ENCODE results near the gene TBX10. TPM values are rescaled to one million over a fixed set of nuclear protein-coding genes. Genes with fewer than 3 reads are reported as not detected.

The TBX10 gene
- polyA plus RNA-seq, 1 of the 3 experiments (the other 2 are of a cell fraction) = not detected

DNA sequence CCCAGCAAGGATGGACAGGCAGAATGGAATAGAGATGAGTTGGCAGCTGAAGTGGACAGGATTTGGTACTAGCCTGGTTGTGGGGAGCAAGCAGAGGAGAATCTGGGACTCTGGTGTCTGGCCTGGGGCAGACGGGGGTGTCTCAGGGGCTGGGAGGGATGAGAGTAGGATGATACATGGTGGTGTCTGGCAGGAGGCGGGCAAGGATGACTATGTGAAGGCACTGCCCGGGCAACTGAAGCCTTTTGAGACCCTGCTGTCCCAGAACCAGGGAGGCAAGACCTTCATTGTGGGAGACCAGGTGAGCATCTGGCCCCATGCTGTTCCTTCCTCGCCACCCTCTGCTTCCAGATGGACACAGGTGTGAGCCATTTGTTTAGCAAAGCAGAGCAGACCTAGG, 53.7 kb downstream of the TBX10 start:
- TF ChIP-seq GABPA (IDR thresholded peaks at IDR 0.05; ENCODE audit: low read depth) (no peak), CTCF (IDR thresholded peaks at IDR 0.05) (no peak), JUND (IDR thresholded peaks at IDR 0.05) (no peak)
- 75% methylated on average over 2 of the region's 4 CpGs for WGBS (ENCODE audit: low lambda C conversion rate)
- Histone ChIP-seq H3K4me1 (ENCODE audit: control insufficient read depth in 1 of 2, insufficient read depth in 2 of 2, low read depth in 1 of 2, low read length in 1 of 2) (peaks cover 10 to 14% of the 10 kb centered on the region in 2 experiments; a peak in 3 of 4 replicates), H3K27ac (ENCODE audit: low read depth in 2 of 2, low read length in 1 of 2) (no peak overlapping the region), H3K4me3 (ENCODE audit: low read depth in 2 of 2, low read length in 1 of 2) (no peak overlapping the region), H3K9ac (no peak overlapping the region), H4K20me1 (ENCODE audit: insufficient read depth) (peaks cover 20% of the 10 kb centered on the region), H3K9me3 (no peaks in the 10 kb centered on the region), H3K27me3 (ENCODE audit: insufficient read depth) (no peaks in the 10 kb centered on the region), H3K9me2 (no peaks in the 10 kb centered on the region), H3F3A (replicated peaks; ENCODE audit: insufficient read depth) (peaks cover 16% of the 10 kb centered on the region), H3K79me2 (ENCODE audit: insufficient read depth) (peaks cover 27% of the 10 kb centered on the region), H3K36me3 (replicated peaks in 1 of 2; ENCODE audit: control insufficient read depth in 1 of 2, insufficient read depth in 2 of 2, low read length in 1 of 2) (peaks cover 13 to 24% of the 10 kb centered on the region in 2 experiments), H2AFZ (ENCODE audit: low read depth) (no peak overlapping the region), H3K4me2 (no peak overlapping the region)
- DNase-seq = no peak
- POLR2A ChIA-PET = no interaction called here
- CTCF ChIA-PET = interaction anchor here (3.7 to 5.8 kb wide), 2 partner anchors 14 to 29 kb away, joined by 24 to 43 read pairs; no protein-coding TSS in a partner anchor

DNA sequence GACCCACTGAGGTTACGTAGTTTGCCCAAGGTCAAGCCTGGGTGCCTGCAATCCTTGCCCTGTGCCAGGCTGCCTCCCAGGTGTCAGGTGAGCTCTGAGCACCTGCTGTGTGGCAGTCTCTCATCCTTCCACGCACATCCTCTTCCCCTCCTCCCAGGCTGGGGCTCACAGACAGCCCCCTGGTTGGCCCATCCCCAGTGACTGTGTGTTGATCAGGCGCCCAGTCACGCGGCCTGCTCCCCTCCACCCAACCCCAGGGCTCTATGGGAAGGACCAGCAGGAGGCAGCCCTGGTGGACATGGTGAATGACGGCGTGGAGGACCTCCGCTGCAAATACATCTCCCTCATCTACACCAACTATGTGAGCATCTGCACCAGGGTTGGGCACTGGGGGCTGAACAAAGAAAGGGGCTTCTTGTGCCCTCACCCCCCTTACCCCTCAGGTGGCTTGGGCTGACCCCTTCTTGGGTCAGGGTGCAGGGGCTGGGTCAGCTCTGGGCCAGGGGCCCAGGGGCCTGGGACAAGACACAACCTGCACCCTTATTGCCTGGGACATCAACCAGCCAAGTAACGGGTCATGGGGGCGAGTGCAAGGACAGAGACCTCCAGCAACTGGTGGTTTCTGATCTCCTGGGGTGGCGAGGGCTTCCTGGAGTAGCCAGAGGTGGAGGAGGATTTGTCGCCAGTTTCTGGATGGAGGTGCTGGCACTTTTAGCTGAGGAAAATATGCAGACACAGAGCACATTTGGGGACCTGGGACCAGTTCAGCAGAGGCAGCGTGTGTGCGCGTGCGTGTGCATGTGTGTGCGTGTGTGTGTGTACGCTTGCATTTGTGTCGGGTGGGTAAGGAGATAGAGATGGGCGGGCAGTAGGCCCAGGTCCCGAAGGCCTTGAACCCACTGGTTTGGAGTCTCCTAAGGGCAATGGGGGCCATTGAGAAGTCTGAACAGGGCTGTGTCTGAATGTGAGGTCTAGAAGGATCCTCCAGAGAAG, 54.4 kb downstream of the TBX10 start:
- H3K9me3 ChIP-seq = no peaks in the 10 kb centered on the region
- H3K4me1 ChIP-seq (ENCODE audit: control insufficient read depth in 1 of 2, insufficient read depth in 2 of 2, low read depth in 1 of 2, low read length in 1 of 2) = peaks cover 10 to 14% of the 10 kb centered on the region in 2 experiments; a peak in 3 of 4 replicates
- H3K79me2 ChIP-seq (ENCODE audit: insufficient read depth) = peaks cover 27% of the 10 kb centered on the region
- peak; percentile 53 for DNase-seq
- WGBS (ENCODE audit: low lambda C conversion rate) = 98% methylated on average over 15 of the region's 21 CpGs
- POLR2A ChIA-PET = interaction anchor here (1.1 to 1.9 kb wide), 2 partner anchors 23 to 45 kb away, joined by 3 to 9 read pairs; partner anchors contain the start of gene NUDT8
- peak overlapping the region in 1 of 2 experiments; percentile 61; a peak in 2 of 4 replicates for H3K27ac ChIP-seq (ENCODE audit: low read depth in 2 of 2, low read length in 1 of 2)
- peak overlapping the region; percentile 95 for H3K4me2 ChIP-seq
- no peaks in the 10 kb centered on the region for H3K9me2 ChIP-seq
- CTCF ChIA-PET = interaction anchor here (1.1 to 5.8 kb wide), 4 partner anchors 10 to 44 kb away, joined by 7 to 43 read pairs (median 20); partner anchors contain the start of gene NUDT8
- peak overlapping the region; percentile 98 for H3K9ac ChIP-seq
- no peaks in the 10 kb centered on the region for H3K27me3 ChIP-seq (ENCODE audit: insufficient read depth)
- H3K36me3 ChIP-seq (replicated peaks in 1 of 2; ENCODE audit: control insufficient read depth in 1 of 2, insufficient read depth in 2 of 2, low read length in 1 of 2) = peaks cover 13 to 24% of the 10 kb centered on the region in 2 experiments
- peaks cover 20% of the 10 kb centered on the region for H4K20me1 ChIP-seq (ENCODE audit: insufficient read depth)
- H3K4me3 ChIP-seq (ENCODE audit: low read depth in 2 of 2, low read length in 1 of 2) = peak overlapping the region; percentile 68 to 77
- TF ChIP-seq GABPA (IDR thresholded peaks at IDR 0.05; ENCODE audit: low read depth) = no peak
- no peak overlapping the region for H2AFZ ChIP-seq (ENCODE audit: low read depth)
- H3F3A ChIP-seq (replicated peaks; ENCODE audit: insufficient read depth) = peaks cover 16% of the 10 kb centered on the region

GRCh38 chr11:67584205-67584880, 55.2 kb downstream of the TBX10 start:
- Histone ChIP-seq H3K9me3 (no peaks in the 10 kb centered on the region), H3K79me2 (ENCODE audit: insufficient read depth) (peaks cover 27% of the 10 kb centered on the region), H3K27ac (ENCODE audit: low read depth in 2 of 2, low read length in 1 of 2) (peak overlapping the region; percentile 61 to 84; a peak in 3 of 4 replicates), H3K4me3 (ENCODE audit: low read depth in 2 of 2, low read length in 1 of 2) (peak overlapping the region; percentile 68 to 77), H3F3A (replicated peaks; ENCODE audit: insufficient read depth) (peaks cover 14% of the 10 kb centered on the region), H3K27me3 (ENCODE audit: insufficient read depth) (no peaks in the 10 kb centered on the region), H3K9ac (peak overlapping the region; percentile 98), H2AFZ (ENCODE audit: low read depth) (peak overlapping the region; percentile 74; the same call in 1 of the 2 replicates), H3K4me2 (peak overlapping the region; percentile 95), H4K20me1 (ENCODE audit: insufficient read depth) (peaks cover 20% of the 10 kb centered on the region), H3K4me1 (ENCODE audit: control insufficient read depth in 1 of 2, insufficient read depth in 2 of 2, low read depth in 1 of 2, low read length in 1 of 2) (peaks cover 10 to 14% of the 10 kb centered on the region in 2 experiments; a peak in 3 of 4 replicates), H3K36me3 (replicated peaks in 1 of 2; ENCODE audit: control insufficient read depth in 1 of 2, insufficient read depth in 2 of 2, low read length in 1 of 2) (peaks cover 13 to 24% of the 10 kb centered on the region in 2 experiments), H3K9me2 (no peaks in the 10 kb centered on the region)
- CTCF ChIA-PET = interaction anchor here (0.6 to 5.8 kb wide), 14 partner anchors 8 to 119 kb away, joined by 3 to 43 read pairs (median 6); partner anchors contain the start of gene NUDT8
- POLR2A ChIA-PET = interaction anchor here (0.9 to 1.9 kb wide), 6 partner anchors 8 to 183 kb away, joined by 3 to 9 read pairs (median 4); partner anchors contain the start of genes NUDT8 and PPP1CA
- 11% methylated on average over 25 of the region's 33 CpGs for WGBS (ENCODE audit: low lambda C conversion rate)
- peak; percentile 80 for DNase-seq
- no peak for TF ChIP-seq NFIC (IDR thresholded peaks at IDR 0.05; ENCODE audit: borderline replicate concordance)
- TF ChIP-seq, protein P1, sequence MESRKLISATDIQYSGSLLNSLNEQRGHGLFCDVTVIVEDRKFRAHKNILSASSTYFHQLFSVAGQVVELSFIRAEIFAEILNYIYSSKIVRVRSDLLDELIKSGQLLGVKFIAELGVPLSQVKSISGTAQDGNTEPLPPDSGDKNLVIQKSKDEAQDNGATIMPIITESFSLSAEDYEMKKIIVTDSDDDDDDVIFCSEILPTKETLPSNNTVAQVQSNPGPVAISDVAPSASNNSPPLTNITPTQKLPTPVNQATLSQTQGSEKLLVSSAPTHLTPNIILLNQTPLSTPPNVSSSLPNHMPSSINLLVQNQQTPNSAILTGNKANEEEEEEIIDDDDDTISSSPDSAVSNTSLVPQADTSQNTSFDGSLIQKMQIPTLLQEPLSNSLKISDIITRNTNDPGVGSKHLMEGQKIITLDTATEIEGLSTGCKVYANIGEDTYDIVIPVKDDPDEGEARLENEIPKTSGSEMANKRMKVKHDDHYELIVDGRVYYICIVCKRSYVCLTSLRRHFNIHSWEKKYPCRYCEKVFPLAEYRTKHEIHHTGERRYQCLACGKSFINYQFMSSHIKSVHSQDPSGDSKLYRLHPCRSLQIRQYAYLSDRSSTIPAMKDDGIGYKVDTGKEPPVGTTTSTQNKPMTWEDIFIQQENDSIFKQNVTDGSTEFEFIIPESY (IDR thresholded peaks at IDR 0.05; ENCODE audit: borderline replicate concordance, low read depth) = no peak
- no peak for TF ChIP-seq TCF12 (IDR thresholded peaks at IDR 0.05)
- no peak for TF ChIP-seq TAF1 (IDR thresholded peaks at IDR 0.05; ENCODE audit: borderline replicate concordance, low read depth, low read length)
- TF ChIP-seq GATA2 (CRISPR knock-in tag; IDR thresholded peaks at IDR 0.05) = no peak
- TF ChIP-seq CHD2 (IDR thresholded peaks at IDR 0.05; ENCODE audit: low read length, partially characterized antibody) = no peak
- no peak for TF ChIP-seq FOXJ3 (CRISPR knock-in tag; IDR thresholded peaks at IDR 0.05)
- no peak for TF ChIP-seq EP300 (IDR thresholded peaks at IDR 0.05; ENCODE audit: borderline replicate concordance in 1 of 2, low read depth in 1 of 2, low read length in 1 of 2)
- TF ChIP-seq RFX5 (IDR thresholded peaks at IDR 0.05; ENCODE audit: low read length) = no peak
